ENCODE results near the gene OAT. TPM values are rescaled to one million over a fixed set of nuclear protein-coding genes. Genes with fewer than 3 reads are reported as not detected.

Gene OAT
- 211 and 222 TPM in 2 replicates for total RNA-seq

DNA sequence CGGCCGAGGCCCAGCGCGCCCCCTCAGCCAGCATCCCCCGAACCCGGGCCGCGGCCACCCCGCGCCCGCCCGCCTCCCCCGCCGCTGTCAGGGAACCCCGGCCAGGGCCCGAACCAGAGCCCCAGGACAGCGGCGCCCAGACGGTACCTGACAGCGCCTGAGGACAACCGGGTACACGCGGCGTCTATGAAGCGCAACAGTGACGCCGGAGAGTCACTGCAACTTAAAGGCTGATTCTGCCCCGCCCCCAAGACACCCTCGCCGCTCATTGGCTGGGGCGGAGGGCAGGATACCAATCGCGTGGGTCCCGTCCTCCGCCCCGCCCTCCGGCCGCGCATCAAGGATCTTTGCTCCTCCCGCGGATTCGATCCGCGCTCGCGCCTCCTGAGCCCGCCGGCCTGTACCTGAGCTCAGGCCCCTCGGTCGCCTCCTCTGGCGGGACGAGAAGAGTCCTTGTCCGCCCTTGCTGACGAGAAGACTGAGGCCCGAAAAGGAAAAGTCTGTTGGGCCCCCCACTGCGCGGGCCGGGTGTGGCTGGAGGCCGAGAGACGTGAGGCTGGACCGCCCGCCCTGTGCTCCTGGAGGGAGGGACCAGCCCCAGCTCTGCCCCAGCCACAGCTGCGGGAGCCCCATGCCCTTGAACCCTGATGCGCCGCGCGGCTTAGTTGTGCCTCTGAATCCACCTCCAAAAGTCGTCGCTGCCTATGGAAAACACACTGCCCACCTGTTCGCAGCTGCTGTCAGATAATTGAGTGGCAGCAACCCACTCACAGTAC, at the start of gene OAT:
TSS of gene OAT (minus strand) at position 198 of the 776 bp plus-strand sequence. CDS start 6,752 bp downstream, outside the sequence.

DNA sequence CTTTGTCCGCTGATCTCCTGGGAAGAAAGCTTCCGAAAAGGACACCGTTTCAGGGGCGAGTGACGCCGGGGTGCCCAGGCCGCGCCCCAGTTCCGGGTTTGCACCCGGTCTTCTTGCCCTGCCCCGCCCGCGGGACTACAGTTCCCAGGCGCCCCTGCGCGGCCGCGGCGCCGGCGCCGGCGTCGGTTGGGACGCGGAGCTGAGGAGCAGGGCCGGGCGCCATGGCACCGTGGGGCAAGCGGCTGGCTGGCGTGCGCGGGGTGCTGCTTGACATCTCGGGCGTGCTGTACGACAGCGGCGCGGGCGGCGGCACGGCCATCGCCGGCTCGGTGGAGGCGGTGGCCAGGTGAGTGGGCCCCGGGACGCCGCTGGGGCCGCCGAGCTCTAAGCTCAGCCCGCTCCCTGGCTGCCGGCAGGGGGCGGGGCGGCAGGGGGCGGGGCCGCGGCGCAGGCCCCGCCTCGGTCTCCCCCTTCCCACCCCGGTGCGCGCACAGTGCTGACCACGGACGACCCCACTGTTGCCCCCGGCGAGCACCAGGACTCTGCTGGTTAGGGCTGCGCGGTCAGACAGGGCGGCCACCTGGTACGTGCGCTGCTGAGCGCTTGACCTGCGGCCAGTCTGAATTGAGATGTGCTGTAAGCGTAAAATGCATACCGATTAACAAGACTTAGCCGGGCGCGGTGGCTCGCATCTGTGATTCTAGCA, 43.1 kb upstream of the OAT start, which contains the start of gene LHPP:
TSS of gene LHPP (plus strand) at position 182 of the 706 bp plus-strand sequence. CDS start at position 222, 40 bp downstream.

DNA sequence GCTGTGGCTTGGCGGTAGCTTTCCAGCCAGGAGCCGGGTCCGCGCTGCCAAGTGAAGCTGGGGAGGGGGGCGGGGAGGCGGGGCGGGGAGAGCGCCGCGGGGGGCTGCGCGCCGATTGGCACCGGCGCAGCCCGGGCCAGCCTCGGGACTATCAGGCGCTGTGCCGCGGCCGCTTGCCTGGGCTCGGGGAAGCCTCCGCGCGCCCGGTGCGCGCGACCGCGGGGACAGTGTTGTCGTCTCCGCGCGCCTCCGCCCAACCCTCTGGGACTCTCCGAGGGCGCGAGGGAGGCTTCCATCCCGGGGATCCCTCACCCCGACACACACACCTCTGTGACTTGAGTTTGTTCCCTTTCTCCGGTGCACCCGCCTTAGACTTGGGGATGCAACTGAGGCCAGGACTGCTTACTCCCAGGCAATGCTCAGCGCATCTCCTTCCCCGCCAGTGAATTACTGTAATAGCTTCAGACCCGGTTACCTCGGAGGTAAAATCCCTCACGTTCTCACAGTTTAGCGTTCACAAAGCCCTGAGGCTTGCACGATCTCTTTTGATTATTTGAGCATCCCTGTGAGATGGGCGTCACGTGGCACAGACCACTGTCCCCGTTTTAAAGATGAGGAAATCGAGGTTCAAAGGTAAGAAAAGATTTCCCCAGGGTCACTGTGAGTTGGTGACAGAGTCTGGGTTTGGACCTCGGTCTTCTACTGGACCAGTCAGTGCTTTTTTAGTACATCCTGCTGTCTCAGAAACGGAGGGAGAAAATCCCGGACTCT, 31.5 kb upstream of the OAT start, which contains the start of gene NKX1-2:
TSS of gene NKX1-2 (minus strand) at position 24 of the 771 bp plus-strand sequence. CDS start 92 bp downstream, outside the sequence.

Other genes starting within 250 kb of the OAT start
- not detected in 2 replicates for gene NKX1-2, start 31.1 kb upstream of the OAT start, total RNA-seq
- 7.4 and 9.8 TPM in 2 replicates for gene LHPP, start 42.9 kb upstream of the OAT start, total RNA-seq

Data from aortic smooth muscle cell (primary cell).